Neural cell (in vitro differentiated cells): ENCODE data around the gene DYRK2. TPM values are rescaled to one million over a fixed set of nuclear protein-coding genes. Genes with fewer than 3 reads are reported as not detected.

Source experiments
- H2AFZ ChIP-seq: fragments of 200-600, 300-800 bp; sonication (generic), shearing (Covaris generic); 2 replicates; pipeline ENCODE4 v1.6.0; 2014; ENCODE audit warnings: low read depth, mild to moderate bottlenecking, antibody characterized with exemption, low read length, moderate library complexity
- H3F3A ChIP-seq: fragments of 200-600 bp; shearing (Covaris generic); 2 replicates; pipeline ENCODE4 v1.6.1; 2016; ENCODE audit warnings: mild to moderate bottlenecking, moderate library complexity, mixed read lengths, antibody characterized with exemption, low read length; ENCODE audit not compliant: insufficient read depth, poor library complexity, severe bottlenecking
- H3K27ac ChIP-seq: fragments of 200-600, 300-800 bp; sonication (generic), shearing (Covaris generic); 2 replicates; pipeline ENCODE4 v1.5.1; 2014; ENCODE audit warnings: mild to moderate bottlenecking, low read length, moderate library complexity
- H3K27me3 ChIP-seq: fragments of 300-800, 200-600 bp; sonication (generic), shearing (Covaris generic); 2 replicates; pipeline ENCODE4 v1.6.0; 2014; ENCODE audit warnings: mild to moderate bottlenecking, low read depth, low read length, moderate library complexity; ENCODE audit not compliant: insufficient read depth
- H3K36me3 ChIP-seq: fragments of 300-800, 200-600 bp; sonication (generic), shearing (Covaris generic); 2 replicates; pipeline ENCODE4 v1.5.1; 2014; ENCODE audit warnings: mild to moderate bottlenecking, antibody characterized with exemption, low read length, moderate library complexity; ENCODE audit not compliant: insufficient read depth
- H3K4me2 ChIP-seq: fragments of 300-800, 200-600 bp; sonication (generic), shearing (Covaris generic); 2 replicates; pipeline ENCODE4 v1.6.0; 2014; ENCODE audit warnings: mild to moderate bottlenecking, low read length
- H3K4me3 ChIP-seq: fragments of 300-800, 200-600 bp; sonication (generic), shearing (Covaris generic); 2 replicates; pipeline ENCODE4 v1.5.1; 2014; ENCODE audit warnings: mild to moderate bottlenecking, low read length, moderate library complexity
- H3K79me2 ChIP-seq: fragments of 200-600 bp; shearing (Covaris generic); replicated peaks from 2 replicates; pipeline ENCODE4 v1.6.0; 2014; ENCODE audit warnings: mild to moderate bottlenecking, low read length, moderate library complexity; ENCODE audit not compliant: insufficient read depth
- H3K9ac ChIP-seq: fragments of 300-800, 200-600 bp; sonication (generic), shearing (Covaris generic); 2 replicates; pipeline ENCODE4 v1.6.1; 2016; ENCODE audit warnings: mild to moderate bottlenecking, low read length, mixed read lengths
- H3K9me2 ChIP-seq: fragments of 200-600 bp; shearing (Covaris generic); 2 replicates; pipeline ENCODE4 v1.6.1; 2016; ENCODE audit warnings: mild to moderate bottlenecking, low read length, mixed read lengths; ENCODE audit not compliant: insufficient read depth
- H3K9me3 ChIP-seq: fragments of 200-600, 300-800 bp; sonication (generic), shearing (Covaris generic); 2 replicates; pipeline ENCODE4 v1.6.1; 2016; ENCODE audit warnings: mild to moderate bottlenecking, mixed run types, low read length, moderate library complexity, mixed read lengths
- H4K20me1 ChIP-seq: fragments of 200-600 bp; shearing (Covaris generic); 2 replicates; pipeline ENCODE4 v1.6.1; 2016; ENCODE audit warnings: mild to moderate bottlenecking, mixed run types; ENCODE audit not compliant: insufficient read depth
- EP300 ChIP-seq: fragments of 450-650 bp; conservative IDR thresholded peaks from 2 replicates; pipeline ENCODE4 v1.6.1; 2014; ENCODE audit warnings: antibody characterized with exemption, mild to moderate bottlenecking, moderate library complexity; ENCODE audit not compliant: poor library complexity, severe bottlenecking
- EZH2 ChIP-seq: fragments of 200-600, 300-800 bp; shearing (Covaris generic), sonication (generic); IDR thresholded peaks from 2 replicates; pipeline ENCODE4 v1.6.1; 2014; ENCODE audit warnings: antibody characterized with exemption, low read length, borderline replicate concordance, mild to moderate bottlenecking; ENCODE audit not compliant: insufficient read depth, poor library complexity, severe bottlenecking
- MXI1 ChIP-seq: fragments of 450-650 bp; conservative IDR thresholded peaks from 2 replicates; pipeline ENCODE4 v1.6.1; 2014; ENCODE audit warnings: antibody characterized with exemption, mild to moderate bottlenecking; ENCODE audit not compliant: poor library complexity, severe bottlenecking
- POLR2AphosphoS5 ChIP-seq: IDR thresholded peaks from 2 replicates; pipeline ENCODE4 v1.6.1; 2012
- RAD21 ChIP-seq: fragments of 450-650 bp; conservative IDR thresholded peaks from 2 replicates; pipeline ENCODE4 v1.6.1; 2014; ENCODE audit warnings: antibody characterized with exemption, mild to moderate bottlenecking, moderate library complexity
- SMC3 ChIP-seq: fragments of 450-650 bp; conservative IDR thresholded peaks from 2 replicates; pipeline ENCODE4 v1.6.1; 2014; ENCODE audit warnings: antibody characterized with exemption, mild to moderate bottlenecking, moderate library complexity; ENCODE audit not compliant: poor library complexity
- TAF1 ChIP-seq: IDR thresholded peaks from 2 replicates; pipeline ENCODE4 v1.6.1; 2012; ENCODE audit warnings: low read depth
- polyA plus RNA-seq: library from polyadenylated mRNA; depleted of rRNA; stranded (reverse); fragments of >200 nt; gene quantifications from 2 replicates; pipeline ENCODE4 v1.2.3, GENCODE V29; 2014
- TF ChIP-seq, protein P1 (sequence below): fragments of 450-650 bp; IDR thresholded peaks from 2 replicates; pipeline ENCODE4 v1.5.1; 2014; ENCODE audit warnings: antibody characterized with exemption, mild to moderate bottlenecking, moderate library complexity; ENCODE audit not compliant: poor library complexity, severe bottlenecking
- TF ChIP-seq, protein P2 (sequence below): IDR thresholded peaks from 2 replicates; pipeline ENCODE4 v1.6.1; 2012; ENCODE audit warnings: borderline replicate concordance

The DYRK2 gene
- polyA plus RNA-seq, 1 donor from 2014 or later = 50.6 TPM

DNA sequence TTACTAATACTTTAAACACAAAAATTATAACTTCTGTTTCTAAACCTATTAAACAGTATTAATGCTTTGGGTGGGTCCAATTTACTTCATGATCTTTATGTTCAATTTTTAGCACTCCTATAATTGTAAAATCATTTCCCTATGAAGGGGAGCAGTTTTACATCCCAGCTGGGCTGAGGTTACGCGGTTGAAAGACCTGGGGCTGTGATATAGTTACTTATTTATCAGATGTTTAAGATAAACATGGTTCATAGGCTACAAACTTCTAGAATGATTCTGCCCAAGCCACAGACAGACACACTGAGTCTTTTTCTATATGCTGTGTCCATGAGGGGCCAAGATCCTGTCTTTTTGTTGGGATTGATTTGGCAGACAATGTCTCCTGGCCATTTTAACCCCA, 44.4 kb downstream of the DYRK2 start:
- no peak overlapping the region for H3K4me3 ChIP-seq
- H3K4me2 ChIP-seq = no peak overlapping the region
- TF ChIP-seq, protein P1, sequence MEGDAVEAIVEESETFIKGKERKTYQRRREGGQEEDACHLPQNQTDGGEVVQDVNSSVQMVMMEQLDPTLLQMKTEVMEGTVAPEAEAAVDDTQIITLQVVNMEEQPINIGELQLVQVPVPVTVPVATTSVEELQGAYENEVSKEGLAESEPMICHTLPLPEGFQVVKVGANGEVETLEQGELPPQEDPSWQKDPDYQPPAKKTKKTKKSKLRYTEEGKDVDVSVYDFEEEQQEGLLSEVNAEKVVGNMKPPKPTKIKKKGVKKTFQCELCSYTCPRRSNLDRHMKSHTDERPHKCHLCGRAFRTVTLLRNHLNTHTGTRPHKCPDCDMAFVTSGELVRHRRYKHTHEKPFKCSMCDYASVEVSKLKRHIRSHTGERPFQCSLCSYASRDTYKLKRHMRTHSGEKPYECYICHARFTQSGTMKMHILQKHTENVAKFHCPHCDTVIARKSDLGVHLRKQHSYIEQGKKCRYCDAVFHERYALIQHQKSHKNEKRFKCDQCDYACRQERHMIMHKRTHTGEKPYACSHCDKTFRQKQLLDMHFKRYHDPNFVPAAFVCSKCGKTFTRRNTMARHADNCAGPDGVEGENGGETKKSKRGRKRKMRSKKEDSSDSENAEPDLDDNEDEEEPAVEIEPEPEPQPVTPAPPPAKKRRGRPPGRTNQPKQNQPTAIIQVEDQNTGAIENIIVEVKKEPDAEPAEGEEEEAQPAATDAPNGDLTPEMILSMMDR = no peak
- TF ChIP-seq SMC3 (no peak), MXI1 (no peak), EZH2 (no peak), RAD21 (no peak), EP300 (no peak), POLR2AphosphoS5 (no peak), TAF1 (no peak)
- TF ChIP-seq, protein P2, sequence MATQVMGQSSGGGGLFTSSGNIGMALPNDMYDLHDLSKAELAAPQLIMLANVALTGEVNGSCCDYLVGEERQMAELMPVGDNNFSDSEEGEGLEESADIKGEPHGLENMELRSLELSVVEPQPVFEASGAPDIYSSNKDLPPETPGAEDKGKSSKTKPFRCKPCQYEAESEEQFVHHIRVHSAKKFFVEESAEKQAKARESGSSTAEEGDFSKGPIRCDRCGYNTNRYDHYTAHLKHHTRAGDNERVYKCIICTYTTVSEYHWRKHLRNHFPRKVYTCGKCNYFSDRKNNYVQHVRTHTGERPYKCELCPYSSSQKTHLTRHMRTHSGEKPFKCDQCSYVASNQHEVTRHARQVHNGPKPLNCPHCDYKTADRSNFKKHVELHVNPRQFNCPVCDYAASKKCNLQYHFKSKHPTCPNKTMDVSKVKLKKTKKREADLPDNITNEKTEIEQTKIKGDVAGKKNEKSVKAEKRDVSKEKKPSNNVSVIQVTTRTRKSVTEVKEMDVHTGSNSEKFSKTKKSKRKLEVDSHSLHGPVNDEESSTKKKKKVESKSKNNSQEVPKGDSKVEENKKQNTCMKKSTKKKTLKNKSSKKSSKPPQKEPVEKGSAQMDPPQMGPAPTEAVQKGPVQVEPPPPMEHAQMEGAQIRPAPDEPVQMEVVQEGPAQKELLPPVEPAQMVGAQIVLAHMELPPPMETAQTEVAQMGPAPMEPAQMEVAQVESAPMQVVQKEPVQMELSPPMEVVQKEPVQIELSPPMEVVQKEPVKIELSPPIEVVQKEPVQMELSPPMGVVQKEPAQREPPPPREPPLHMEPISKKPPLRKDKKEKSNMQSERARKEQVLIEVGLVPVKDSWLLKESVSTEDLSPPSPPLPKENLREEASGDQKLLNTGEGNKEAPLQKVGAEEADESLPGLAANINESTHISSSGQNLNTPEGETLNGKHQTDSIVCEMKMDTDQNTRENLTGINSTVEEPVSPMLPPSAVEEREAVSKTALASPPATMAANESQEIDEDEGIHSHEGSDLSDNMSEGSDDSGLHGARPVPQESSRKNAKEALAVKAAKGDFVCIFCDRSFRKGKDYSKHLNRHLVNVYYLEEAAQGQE = no peak
- no peaks in the 10 kb centered on the region for H3F3A ChIP-seq
- H3K27me3 ChIP-seq = no peaks in the 10 kb centered on the region
- no peaks in the 10 kb centered on the region for H3K79me2 ChIP-seq
- H3K27ac ChIP-seq = no peak overlapping the region
- no peaks in the 10 kb centered on the region for H3K36me3 ChIP-seq
- H4K20me1 ChIP-seq = no peaks in the 10 kb centered on the region
- H3K9me2 ChIP-seq = no peaks in the 10 kb centered on the region
- no peak overlapping the region for H3K9ac ChIP-seq
- no peaks in the 10 kb centered on the region for H3K9me3 ChIP-seq
- H2AFZ ChIP-seq = no peak overlapping the region

DNA sequence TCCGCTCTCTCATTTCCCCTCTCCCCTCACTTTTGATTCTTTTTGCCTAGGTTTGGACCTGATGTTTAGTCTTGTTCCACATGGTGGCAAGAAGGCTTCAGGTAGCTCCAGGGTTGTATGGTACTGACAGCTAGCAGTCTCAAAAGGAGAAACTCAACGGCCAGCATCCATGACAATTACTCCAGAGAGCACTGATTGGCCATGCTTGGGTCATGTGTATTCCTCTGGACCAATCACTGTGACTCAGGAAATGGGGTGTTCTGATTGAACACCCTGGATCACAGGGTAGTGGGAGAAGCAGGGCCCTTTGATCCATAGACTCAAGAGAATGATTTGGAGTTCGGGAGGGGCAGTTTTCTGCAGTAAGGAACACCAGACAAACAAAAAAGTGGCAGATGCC, 45.3 kb downstream of the DYRK2 start:
- Histone ChIP-seq H3K9me3 (no peaks in the 10 kb centered on the region), H3K79me2 (no peaks in the 10 kb centered on the region), H3K27ac (no peak overlapping the region), H2AFZ (no peak overlapping the region), H4K20me1 (no peaks in the 10 kb centered on the region), H3K27me3 (no peaks in the 10 kb centered on the region), H3K9ac (no peak overlapping the region), H3K9me2 (no peaks in the 10 kb centered on the region), H3K36me3 (no peaks in the 10 kb centered on the region), H3K4me3 (no peak overlapping the region), H3K4me2 (no peak overlapping the region), H3F3A (no peaks in the 10 kb centered on the region)
- TF ChIP-seq, protein P1 = no peak
- no peak for TF ChIP-seq MXI1
- TF ChIP-seq, protein P2 = no peak
